GM15510 (cell line): ENCODE data around the gene NRG2.

Experiments used
- POLR2A ChIP-seq: IDR thresholded peaks from 3 replicates; pipeline ENCODE4 v1.6.1; 2011; ENCODE audit warnings: borderline replicate concordance; ENCODE audit not compliant: insufficient read length; ENCODE audit errors: extremely low read depth

The NRG2 gene

DNA sequence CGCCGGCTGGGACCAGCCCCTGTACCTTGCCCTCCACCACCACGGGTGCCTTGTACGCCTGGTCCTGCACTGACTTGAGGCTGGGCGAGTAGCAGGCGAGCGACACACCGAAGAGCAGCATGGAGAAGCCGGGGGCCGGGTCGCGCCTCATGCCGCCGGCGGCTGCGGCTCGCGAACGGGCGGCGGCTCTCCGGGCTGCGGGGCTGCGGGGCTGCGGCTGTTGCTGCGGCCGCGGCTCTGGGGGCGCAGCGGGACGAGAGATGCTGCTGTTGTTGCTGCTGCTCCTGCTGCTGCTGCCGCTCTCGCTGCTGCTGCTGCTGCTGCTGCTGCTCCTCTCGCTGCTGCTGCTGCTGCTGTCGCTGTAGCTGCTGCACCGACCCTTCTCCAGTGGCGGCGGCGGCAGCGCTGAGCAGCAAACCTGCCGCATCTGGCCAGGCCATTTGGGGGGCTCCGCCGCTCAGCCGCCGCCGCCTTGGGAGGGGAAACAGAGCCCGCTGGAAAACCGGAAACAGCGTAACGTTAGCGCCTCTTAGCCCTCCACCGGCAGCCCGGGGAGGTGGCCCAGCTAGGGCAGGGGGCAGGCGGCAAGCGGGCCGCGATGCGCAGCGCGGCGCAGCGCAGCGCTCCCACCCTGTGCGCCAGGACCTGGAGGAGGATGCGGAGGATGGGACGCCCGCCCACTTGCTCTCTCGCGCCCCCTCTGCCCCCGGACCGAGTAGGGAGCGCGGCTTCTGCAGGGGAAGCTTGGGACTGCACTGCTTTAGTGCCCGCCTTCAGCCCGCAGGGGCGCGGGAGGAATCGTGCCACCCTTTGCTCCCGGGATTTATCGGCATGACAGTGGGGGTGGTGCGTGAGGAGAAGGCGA is at the start of gene NRG2:
Gene NRG2 (minus strand): TSS at position 657 of the 865 bp plus-strand sequence.
- TF ChIP-seq POLR2A, result peak; percentile 46

DNA sequence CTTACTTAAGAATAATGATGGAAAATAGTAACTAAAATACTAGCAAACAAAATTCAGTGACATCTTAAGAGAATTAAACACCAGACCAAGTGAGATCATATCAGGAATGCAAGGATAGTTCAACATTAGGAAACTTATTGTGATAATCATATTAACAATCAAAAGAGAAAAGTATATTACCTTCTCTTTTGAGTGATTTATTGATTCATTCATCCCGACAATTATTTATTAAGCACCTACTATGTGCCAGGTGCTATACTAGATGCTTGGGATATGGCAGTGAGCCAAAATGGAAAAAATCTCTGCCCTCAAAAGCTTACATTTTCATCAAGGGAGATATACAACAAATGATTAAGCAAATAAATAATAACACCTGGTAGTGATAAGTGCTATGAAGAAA is 47.2 kb upstream of the NRG2 start:
- no peak for TF ChIP-seq POLR2A

DNA sequence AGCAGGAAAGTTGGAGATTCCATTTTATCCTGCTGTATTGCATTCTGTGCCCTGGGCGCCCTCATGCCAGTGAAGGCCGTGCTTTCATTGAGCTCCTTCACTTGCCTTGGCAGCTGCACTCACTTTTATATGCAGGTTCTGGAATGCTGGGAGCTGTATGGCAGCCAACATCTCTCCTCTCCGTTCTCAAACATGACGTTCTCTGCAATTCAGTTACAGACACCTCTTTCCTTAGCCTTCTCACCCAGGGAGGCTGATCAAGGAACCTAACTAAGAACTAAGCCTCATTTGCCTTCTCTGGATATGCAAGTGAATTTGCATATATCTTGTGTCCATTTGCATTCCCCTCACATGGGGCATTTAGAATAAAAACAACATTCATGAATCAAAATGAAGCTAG is 41.4 kb upstream of the NRG2 start:
- no peak for TF ChIP-seq POLR2A

GRCh38 chr5:140083650-140084049 is 40.6 kb upstream of the NRG2 start:
- TF ChIP-seq POLR2A, result no peak

- no peak for TF ChIP-seq POLR2A
Measured at GRCh38 chr5:140083120-140083519, 40.0 kb upstream of the NRG2 start.

DNA sequence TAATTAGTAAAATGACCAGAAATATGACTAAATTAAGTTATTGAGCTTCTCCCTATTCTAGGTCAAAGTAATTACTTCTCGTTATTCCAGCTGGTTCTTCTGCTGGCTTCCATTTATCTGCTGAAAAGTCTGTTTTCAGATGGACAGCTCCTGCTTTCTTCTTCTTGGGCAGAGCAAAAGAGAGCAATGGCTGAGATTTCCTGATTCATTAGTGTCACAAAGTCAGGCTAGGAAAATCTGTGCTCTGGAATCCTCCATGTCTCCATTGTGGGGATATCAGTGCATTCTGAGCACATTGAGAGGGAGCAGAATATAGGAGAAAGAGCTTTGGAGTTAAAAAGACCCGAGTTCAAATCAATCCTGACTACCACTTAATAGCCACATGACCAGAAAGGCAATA is 33.7 kb upstream of the NRG2 start:
- TF ChIP-seq POLR2A, result no peak

DNA sequence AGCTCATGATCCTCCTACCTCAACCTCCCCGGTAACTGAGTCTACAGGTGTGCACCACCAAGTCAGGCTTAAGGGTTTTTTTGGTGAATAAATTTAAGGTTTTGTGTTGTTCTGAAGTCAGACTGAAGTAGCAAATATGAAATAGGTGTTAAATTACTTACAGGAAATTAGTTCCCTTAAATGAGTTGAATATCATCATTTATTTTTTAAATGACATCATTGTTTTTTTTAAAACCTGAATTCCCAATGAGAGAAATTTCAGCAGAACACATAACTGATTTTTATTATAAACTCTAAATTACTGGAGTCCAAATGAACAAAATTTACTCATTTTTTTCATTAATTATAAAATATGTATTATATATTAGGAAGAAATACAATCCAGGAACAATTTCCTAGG is 33.0 kb upstream of the NRG2 start:
- no peak for TF ChIP-seq POLR2A

- no peak for TF ChIP-seq POLR2A
Measured at GRCh38 chr5:140075371-140075770, 32.3 kb upstream of the NRG2 start.

GRCh38 chr5:140073296-140073695 is 30.2 kb upstream of the NRG2 start:
- no peak for TF ChIP-seq POLR2A

GRCh38 chr5:140072812-140073211 is 29.7 kb upstream of the NRG2 start:
- TF ChIP-seq POLR2A, result no peak

DNA sequence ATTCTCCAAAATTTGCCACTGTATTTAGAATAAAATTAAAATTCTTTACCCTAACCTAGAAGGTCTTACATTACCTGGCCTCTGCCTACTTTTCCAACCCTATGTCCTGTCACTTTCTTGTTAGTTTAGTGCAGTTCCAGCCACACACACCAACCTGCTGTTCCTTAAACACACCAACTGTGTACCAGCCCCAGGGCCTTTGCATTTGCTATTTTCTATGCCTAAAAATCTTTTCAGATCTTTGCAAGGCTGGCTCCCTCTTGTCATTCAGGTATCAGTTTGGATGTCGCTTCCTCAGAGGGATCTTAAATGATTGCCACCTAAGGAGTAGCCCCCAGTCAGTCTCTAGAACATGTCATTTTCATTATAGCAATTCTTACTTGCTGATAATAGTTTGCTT is 17.7 kb upstream of the NRG2 start:
- TF ChIP-seq POLR2A, result no peak

GRCh38 chr5:140058212-140058932 is 15.3 kb upstream of the NRG2 start:
- no peak for TF ChIP-seq POLR2A

- no peak for TF ChIP-seq POLR2A
Measured at GRCh38 chr5:140056880-140057279, 13.8 kb upstream of the NRG2 start.

GRCh38 chr5:140055152-140055551 is 12.1 kb upstream of the NRG2 start:
- no peak for TF ChIP-seq POLR2A

- no peak for TF ChIP-seq POLR2A
Measured at GRCh38 chr5:140054086-140054689, 11.1 kb upstream of the NRG2 start.
